GM23338 (cell line): Measurements from ENCODE around the gene CGRRF1.

Experiments used
- CTCF ChIP-seq, 2 experiments: fragments of 200-600 bp in 1 of 2; sonication (generic) in 1 of 2; conservative IDR thresholded peaks; 2 replicates each; pipeline versions ENCODE4 v1.5.1 to v1.6.1; 2016 to 2017; ENCODE audit warnings: antibody characterized with exemption in 2 of 2, low read depth in 2 of 2, mild to moderate bottlenecking in 2 of 2, moderate library complexity in 1 of 2
- POLR2AphosphoS5 ChIP-seq: IDR thresholded peaks from 2 replicates; pipeline ENCODE4 v1.6.1; 2016; ENCODE audit warnings: antibody characterized with exemption, low read depth

GRCh38 chr14:54490445-54491175, 19.1 kb upstream of the CGRRF1 start:
- TF ChIP-seq POLR2AphosphoS5 (no peak), CTCF (conservative IDR thresholded peaks at IDR 0.05; ENCODE audit: low read depth in 2 of 2) (no peak)
